ENCODE measurements around the gene SOS1.

SOS1 gene

DNA sequence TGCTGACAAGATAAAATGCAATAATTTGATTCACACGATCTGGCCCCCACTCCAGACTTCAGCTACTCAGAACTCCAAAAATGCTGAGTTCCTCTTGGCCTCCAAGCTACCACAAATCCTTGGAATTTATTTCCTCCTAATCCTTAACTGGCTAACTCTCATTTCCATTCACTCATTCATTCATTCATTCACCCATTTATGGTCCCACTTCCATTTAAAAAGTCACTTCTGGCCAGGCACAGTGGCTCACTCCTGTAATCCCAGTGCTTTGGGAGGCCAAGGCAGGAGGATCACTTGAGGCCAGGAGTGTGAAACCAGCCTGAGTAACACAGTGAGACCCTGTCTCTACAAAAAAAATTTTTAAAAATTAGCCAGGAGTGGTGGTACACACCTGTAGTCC, 12.5 kb downstream of the SOS1 start:
- Histone ChIP-seq H3K9ac (no peak overlapping the region), H3K27me3 (ENCODE audit: insufficient read depth, low read depth) (no peaks in the 10 kb centered on the region), H3K4me2 (no peak overlapping the region), H3K4me3 (IDR thresholded peaks at IDR 0.05; ENCODE audit: insufficient read depth, low read depth, low read length) (no peak overlapping the region), H3K36me3 (ENCODE audit: insufficient read depth) (no peaks in the 10 kb centered on the region), H3K27ac (no peak overlapping the region), H3K79me2 (ENCODE audit: insufficient read depth, low read depth) (peaks cover 91% of the 10 kb centered on the region), H2AFZ (ENCODE audit: low read depth) (no peak overlapping the region), H4K20me1 (ENCODE audit: insufficient read depth) (no peaks in the 10 kb centered on the region; the same call in 1 of the 2 replicates), H3K4me1 (ENCODE audit: low read depth, poor library complexity, severe bottlenecking) (peaks cover 54% of the 10 kb centered on the region)
- TF ChIP-seq CTCF (conservative IDR thresholded peaks at IDR 0.05; ENCODE audit: low read depth, low read length) = no peak

- Histone ChIP-seq H3K27me3 (ENCODE audit: insufficient read depth, low read depth) (no peaks in the 10 kb centered on the region), H2AFZ (ENCODE audit: low read depth) (no peak overlapping the region), H4K20me1 (ENCODE audit: insufficient read depth) (no peaks in the 10 kb centered on the region; the same call in 1 of the 2 replicates), H3K4me1 (ENCODE audit: low read depth, poor library complexity, severe bottlenecking) (peaks cover 60% of the 10 kb centered on the region), H3K4me2 (peak overlapping the region; percentile 5; the same call in 1 of the 2 replicates), H3K9ac (no peak overlapping the region), H3K79me2 (ENCODE audit: insufficient read depth, low read depth) (peaks cover 92% of the 10 kb centered on the region), H3K4me3 (IDR thresholded peaks at IDR 0.05; ENCODE audit: insufficient read depth, low read depth, low read length) (no peak overlapping the region), H3K36me3 (ENCODE audit: insufficient read depth) (no peaks in the 10 kb centered on the region), H3K27ac (peak overlapping the region; percentile 13; the same call in 1 of the 2 replicates)
- no peak for TF ChIP-seq CTCF (conservative IDR thresholded peaks at IDR 0.05; ENCODE audit: low read depth, low read length)
Measured at GRCh38 chr2:39107724-39108273, 13.1 kb downstream of the SOS1 start.

DNA sequence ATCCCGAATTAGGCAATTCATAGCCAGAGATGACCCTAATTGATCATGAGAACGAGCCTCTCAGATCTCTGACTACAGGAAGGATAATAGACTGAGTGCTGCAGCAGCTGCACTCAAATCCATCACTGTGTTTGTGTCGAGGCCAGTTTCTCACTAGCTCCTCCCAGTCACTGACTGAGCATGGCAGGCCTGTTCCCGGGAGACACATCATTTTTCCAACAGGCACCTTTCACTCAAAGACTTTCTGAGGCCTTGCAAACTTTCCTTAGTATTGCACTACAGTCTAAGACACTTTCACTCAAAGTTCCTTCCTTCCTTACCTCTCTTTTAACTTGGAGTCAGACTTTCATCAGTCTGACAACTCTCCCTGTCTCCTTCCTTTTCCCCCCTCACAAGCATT, 13.7 kb downstream of the SOS1 start:
- H3K4me2 ChIP-seq = peak overlapping the region; percentile 5; the same call in 1 of the 2 replicates
- peaks cover 93% of the 10 kb centered on the region for H3K79me2 ChIP-seq (ENCODE audit: insufficient read depth, low read depth)
- H3K27ac ChIP-seq = peak overlapping the region; percentile 13; the same call in 1 of the 2 replicates

DNA sequence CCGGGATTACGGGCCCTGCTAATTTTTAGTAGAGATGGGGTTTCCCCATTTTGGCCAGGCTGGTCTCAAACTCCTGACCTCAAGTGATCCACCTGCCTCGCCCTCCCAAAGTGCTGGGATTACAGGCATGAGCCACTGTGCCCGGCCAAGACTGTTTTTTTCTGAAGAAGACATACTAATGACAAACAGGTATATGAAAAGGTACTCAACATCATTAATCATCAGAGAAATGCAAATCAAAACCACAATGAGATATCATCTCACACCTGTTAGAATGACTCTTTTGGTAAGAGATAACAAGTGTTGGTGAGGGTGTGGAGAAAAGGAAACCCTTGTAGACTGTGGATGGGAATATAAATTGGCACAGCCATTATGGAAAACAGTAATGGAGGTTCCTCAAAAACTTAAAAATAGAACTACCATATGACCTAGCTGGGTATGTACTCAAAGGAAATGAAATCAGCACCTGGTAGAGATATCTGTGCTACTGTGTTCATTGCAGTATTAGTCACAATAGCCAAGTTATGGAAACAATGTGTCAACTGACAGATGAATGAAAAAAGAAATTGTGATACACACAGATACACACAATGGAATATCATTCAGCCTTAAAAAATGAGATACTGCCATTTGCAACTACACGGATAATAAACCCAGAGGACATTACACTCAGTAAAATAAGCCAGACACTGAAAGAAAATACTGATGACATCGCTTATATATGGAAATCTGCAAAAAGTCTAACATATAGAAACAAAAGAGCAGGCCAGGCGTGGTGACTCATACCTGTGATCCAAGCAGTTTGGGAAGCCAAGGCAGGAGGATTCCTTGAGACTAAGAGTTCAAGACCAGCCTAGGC, 20.8 kb downstream of the SOS1 start:
- Histone ChIP-seq H3K9ac (no peak overlapping the region), H3K79me2 (ENCODE audit: insufficient read depth, low read depth) (peaks cover 99% of the 10 kb centered on the region), H3K4me3 (IDR thresholded peaks at IDR 0.05; ENCODE audit: insufficient read depth, low read depth, low read length) (no peak overlapping the region), H3K4me1 (ENCODE audit: low read depth, poor library complexity, severe bottlenecking) (peaks cover 89% of the 10 kb centered on the region), H3K4me2 (peak overlapping the region; percentile 86), H3K36me3 (ENCODE audit: insufficient read depth) (no peaks in the 10 kb centered on the region), H3K27ac (peak overlapping the region; percentile 61), H4K20me1 (ENCODE audit: insufficient read depth) (no peaks in the 10 kb centered on the region), H3K27me3 (ENCODE audit: insufficient read depth, low read depth) (no peaks in the 10 kb centered on the region), H2AFZ (ENCODE audit: low read depth) (no peak overlapping the region)
- no peak for TF ChIP-seq CTCF (conservative IDR thresholded peaks at IDR 0.05; ENCODE audit: low read depth, low read length)

More for the DNA sequence above, 13.7 kb downstream of the SOS1 start:
- Histone ChIP-seq H3K4me3 (IDR thresholded peaks at IDR 0.05; ENCODE audit: insufficient read depth, low read depth, low read length) (no peak overlapping the region), H3K36me3 (ENCODE audit: insufficient read depth) (no peaks in the 10 kb centered on the region), H3K9ac (no peak overlapping the region), H3K4me1 (ENCODE audit: low read depth, poor library complexity, severe bottlenecking) (peaks cover 62% of the 10 kb centered on the region), H3K27me3 (ENCODE audit: insufficient read depth, low read depth) (no peaks in the 10 kb centered on the region), H4K20me1 (ENCODE audit: insufficient read depth) (no peaks in the 10 kb centered on the region; the same call in 1 of the 2 replicates), H2AFZ (ENCODE audit: low read depth) (no peak overlapping the region)
- TF ChIP-seq CTCF (conservative IDR thresholded peaks at IDR 0.05; ENCODE audit: low read depth, low read length) = no peak

All from KMS-11 (cell line).